DMS 273 treated with DMSO at 0.1 percent for 48 hours (cell line): ENCODE data around the gene TMEM39A.

Source experiments
- DNase-seq: peaks from one replicate; lab custom pipeline; 2025; lab: John Stamatoyannopoulos, UW

TMEM39A gene

DNA sequence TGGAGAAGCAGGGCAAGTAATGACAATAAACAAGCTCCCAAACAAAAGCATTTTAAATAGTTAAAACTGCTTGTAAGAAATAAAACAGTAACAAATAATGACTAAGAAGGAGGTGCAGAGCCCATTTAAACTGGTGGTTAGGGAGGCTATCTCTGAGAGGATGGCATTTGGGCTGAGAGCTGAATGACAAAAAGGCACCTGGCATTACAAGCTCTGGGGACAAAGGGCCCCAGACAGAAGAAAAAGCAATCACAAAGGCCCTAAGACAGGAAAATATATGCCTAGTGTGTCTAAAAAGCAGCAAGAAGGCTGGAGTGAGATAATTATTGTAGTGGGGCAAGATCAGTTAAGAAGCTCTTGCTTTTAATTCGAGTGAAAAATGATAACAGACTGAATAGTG lies 9.6 kb downstream of the TMEM39A start:
- DNase-seq: no peak

DNA sequence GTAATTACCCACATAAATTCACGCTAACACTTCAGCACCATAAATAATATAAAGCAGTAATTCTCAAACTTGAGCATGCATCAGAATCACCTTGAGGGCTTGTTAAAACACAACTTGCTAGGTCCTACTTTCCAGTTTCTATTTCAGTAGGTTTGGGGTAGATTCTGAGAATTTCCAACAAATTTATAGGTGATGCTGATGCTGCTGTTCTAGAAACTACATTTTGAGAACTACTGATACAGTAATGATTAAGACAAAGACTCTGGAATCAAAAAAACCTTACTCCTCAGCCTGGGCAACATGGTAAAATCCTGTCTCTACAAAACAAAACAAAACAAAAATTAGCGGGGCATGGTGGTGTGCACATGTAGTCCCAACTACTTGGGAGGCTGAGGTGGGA lies 18.8 kb downstream of the TMEM39A start:
- no peak for DNase-seq

DNA sequence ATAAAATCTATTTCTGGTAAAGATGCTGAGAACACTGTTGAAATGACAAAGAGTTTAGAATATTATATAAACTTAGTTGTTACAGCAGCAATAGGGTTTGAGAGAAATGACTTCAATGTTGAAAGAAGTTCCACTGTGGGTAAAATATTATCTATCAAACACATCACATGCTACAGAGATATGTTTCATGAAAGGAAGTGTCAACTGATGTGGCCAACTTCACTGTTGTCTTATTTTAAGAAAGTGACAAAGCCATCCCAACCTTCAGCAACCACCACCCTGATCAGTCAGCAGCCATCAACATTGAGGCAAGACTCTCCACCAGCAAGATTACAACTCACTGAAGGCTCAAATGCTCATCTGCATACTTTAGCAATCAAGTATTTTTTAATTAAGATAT lies 20.2 kb downstream of the TMEM39A start:
- DNase-seq: no peak

DNA sequence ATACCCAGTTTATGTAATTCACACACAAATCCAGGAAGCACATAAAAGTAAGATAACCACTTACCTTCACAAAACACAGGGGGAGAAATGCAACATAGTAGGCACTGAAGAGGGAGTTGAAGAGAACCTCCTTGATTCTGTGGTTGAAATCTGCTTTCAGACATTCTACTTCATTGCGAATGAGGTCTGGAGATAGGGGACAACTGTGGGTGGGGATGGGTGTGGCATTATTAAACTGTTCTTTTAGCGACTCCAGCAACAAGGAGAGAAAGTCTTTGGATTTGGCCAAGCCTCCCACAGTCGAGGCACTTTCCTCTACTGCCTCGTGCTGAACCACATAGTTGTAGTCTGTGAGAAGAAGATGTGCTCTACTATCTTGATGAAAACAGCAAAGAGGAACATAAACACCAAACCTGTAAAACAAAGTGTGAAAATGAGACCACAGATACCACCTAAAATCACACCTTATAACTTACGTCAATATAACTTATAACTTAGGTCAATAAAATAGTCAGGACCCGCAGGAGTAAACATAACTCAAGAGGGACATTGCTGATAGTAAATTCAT lies 25.6 kb downstream of the TMEM39A start:
- DNase-seq: no peak

DNA sequence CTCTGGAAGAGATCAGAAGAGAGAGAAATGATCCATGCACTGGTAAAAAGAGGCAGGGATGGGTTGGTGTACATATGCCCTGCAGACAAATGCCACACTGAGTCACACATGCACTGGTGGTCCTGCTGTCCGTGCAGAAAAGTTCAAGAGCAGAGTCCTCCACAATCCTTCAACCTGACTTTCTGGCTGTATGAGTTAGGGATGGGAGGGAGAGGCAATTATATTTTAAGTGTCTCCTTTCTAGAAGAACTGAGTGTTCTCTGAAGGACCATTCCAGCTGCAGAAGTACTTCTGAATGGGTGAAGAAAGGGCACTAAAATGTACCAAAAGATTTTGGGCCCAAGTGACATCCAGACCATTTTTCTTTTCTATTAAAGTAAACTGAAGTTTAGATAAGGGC lies 26.4 kb downstream of the TMEM39A start:
- DNase-seq: no peak

DNA sequence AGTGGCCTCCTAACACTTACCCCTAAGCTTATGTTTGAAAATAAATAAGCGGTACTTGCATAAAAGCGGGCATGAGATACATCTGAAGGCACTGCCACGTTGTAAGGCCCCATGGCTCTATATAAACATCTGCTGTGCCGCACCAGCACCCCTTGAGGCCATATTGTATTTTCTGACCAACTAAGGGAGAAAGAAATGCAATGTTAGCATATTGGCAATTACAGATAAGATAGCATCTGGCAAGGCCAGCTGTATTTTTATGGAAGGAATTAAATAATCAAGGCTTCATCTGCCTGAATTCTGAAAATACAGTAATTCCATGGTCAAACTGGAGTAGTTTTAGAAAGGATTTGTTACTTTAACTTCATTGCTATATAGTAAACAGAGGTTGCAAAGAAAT lies 28.7 kb downstream of the TMEM39A start:
- DNase-seq: peak; percentile 52

DNA sequence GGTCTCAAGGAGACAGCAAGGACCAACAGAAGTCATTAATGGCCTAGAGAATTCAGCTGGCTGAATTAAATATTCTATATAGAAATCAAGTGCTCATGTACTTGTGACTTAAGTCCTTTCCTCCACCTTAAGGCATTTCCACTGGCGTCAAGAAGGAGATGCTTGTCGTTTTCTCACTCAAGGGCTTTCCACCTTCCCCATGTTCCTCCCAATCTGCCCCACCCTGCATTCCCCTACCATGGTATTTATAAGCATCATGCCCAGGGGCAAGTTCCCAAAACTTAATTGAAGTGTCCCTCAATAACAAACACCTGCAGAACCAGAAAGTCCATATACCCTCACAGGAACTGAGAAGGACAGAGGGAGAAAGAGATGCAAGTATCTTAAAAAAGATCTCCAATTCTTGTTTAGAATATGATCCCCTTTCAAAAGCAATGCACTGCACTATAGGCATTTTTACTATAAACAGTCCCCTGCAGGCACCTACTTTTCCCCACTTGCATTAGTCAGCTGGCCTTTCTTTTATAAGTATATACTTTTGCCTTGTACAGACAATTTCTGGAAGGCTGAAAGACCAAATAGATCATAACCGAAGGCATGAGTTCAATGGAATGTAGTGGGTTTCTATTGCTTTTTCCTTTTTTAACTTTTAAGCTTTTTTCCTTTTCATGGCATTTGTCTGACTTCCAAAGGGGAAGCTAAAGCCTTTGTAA lies 29.6 kb downstream of the TMEM39A start:
- DNase-seq: no peak

DNA sequence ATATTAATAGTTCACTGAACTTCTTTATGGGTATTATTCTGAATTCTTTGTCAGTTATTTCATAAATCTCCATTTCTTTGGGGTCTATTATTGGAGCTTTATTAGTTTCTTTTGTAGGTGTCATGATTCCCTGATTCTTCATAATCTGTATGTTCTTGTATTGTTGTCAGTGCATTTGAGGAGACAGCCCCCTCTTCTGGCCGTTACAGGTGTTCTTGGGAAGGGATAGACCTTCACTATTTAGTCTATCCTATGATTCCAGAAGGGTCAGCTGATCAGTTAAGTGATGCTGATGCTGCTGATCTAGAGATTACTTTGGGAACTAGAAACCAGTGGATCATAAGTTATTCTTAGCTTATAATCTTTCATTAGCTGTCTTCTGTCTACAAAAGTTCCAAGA lies 34.9 kb downstream of the TMEM39A start:
- DNase-seq: no peak

DNA sequence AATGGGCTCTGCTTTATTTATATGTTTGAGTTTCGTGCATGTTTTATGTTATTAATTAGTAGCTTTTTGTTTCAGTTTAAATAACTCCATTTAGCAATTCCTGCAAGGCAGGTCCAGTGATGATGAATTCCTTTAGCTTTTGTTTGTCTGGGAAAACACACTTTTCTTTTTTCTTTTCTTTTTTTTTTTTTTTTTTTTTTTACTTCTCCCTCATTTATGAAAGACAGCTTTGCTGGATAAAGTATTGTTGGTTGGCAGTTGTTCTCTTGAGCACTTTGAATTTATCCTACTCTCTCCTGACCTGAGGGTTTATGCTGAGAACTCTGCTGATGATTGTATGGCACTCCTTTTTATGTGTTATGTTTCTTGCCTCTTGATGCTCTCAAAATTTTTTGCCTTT lies 35.7 kb downstream of the TMEM39A start:
- DNase-seq: no peak

DNA sequence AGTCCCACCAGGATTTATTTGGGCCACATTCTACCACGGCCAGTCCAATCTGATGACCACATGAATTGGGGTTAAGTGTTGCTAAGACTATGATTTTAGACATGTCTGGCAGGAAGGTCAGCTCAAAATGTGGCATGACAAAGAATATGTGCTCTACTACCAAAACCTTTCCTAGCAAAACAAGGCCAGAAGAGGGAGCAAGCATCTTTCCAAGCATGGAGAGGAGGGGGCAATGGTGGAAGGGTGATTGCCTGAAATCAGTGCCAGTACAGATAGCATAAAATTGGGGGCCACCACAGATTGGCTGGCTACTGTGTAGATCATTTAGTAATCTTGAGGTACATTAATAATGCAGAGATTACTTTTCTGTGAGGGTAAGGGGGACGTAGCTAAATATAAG lies 43.2 kb downstream of the TMEM39A start:
- peak; percentile 9 for DNase-seq

DNA sequence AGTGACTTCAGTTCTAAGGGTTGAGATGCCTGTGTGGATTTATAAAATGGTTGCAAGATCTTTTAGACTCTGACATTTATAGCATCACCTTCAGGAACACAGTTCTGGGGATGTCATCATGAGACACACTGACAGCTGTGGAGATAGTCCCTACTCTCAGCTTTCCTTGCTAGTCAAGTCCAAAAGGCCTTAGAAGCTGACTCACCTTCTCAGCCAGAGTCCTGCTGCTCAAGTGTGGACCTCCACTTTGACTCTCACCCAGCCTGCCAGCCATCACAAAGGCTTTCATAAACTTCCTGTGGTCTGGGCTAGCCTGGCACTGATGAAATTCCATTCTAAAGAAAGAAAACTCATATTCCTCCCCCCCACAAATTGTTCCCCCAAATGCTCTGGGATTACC lies 44.8 kb downstream of the TMEM39A start:
- DNase-seq: no peak

DNA sequence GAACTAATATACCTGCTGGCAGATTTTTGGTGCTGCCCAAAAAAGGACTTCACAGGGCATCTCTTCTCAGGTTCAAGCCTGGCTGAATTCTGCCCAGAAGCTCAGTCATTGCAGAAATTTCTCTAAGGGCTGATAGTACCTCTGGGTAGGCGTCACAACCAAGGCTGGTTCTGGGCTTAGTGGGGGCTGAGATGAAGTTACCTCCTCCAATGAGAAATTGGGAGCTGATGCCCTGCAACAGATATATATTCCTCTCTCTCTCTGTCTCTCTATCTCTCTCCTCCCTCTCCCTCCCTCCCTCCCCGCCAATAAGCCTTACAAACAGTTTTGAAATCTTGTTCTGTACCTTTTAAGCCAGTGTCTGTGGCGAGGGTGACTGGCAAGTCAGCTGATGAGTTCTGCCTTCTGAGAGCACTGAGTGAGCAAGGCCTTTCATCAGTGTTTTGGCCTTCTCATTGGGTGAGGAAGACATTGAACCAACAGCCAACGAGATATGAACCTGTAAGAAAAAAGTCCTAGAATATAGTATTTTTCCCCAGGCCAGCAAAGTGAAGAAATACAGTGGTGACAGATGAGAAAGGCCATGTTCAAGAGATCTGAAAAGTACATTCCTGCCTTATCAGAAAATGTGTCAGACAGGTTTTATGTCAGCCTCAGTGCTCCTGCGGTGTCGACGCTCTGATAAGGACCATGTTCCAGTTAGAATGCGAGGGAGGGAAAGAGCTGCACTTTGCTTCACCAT lies 45.5 kb downstream of the TMEM39A start:
- no peak for DNase-seq

DNA sequence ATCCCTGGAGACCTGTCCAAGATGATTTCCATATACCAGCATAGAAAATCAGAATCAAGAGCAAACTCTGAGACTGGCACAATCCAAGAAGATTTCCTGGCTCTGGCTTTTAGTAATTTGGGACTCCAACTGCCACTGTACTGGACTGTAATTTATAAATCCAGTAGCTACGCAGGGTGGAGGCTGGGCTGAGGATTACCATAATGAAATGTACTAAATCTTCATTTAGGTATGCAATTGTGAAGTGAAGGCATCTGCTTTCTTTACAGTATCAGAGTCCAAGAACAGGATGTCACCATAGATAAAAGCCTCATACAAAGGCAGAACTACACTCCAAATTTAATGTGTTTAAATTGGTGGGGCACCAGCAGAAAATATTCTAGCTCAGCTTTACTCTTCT lies 46.5 kb downstream of the TMEM39A start:
- no peak for DNase-seq

DNA sequence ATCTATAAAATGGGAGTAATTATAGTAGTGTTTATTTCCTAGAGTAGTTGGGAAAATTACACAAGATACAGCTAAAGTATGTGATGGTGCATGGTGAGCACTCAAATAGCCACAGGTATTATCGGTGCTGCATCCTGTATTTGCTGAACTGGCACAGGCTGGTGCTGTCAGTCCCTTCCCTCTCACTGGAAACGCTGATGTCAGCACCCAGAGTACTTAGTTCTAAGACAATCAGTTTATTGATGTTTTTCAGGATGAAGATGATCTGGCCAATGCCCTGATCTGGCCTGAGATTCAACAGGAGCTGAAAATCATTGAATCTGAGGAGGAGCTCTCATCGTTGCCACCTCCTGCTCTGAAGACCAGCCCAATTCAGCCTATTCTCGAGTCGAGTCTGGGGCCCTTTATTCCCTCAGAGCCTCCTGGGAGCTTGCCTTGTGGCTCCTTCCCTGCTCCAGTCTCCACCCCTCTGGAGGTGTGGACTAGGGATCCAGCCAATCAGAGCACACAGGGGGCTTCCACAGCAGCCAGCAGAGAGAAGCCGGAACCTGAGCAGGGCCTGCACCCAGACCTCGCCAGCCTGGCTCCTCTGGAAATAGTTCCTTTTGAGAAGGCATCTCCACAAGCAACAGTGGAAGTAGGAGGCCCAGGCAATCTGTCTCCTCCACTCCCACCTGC lies 49.7 kb downstream of the TMEM39A start:
- no peak for DNase-seq

DNA sequence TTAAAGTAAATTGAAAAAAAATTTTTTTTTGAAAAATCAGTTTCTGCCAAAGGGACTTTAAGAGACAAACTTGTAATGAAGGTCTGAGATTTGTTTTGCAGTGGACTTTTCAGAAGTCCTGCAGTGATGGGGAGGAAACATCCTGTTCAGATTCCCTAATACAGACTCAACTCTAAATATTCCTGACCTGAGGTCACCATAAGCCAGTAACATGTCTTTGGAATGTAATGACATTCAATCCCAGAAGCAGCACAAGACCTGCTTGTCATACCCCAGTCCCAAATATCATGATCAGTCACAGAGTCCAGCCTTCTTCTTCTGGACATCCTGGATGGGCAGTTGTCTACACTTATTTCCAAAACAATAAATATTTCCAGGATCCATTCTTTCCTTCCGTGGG lies 53.6 kb downstream of the TMEM39A start:
- DNase-seq: no peak

DNA sequence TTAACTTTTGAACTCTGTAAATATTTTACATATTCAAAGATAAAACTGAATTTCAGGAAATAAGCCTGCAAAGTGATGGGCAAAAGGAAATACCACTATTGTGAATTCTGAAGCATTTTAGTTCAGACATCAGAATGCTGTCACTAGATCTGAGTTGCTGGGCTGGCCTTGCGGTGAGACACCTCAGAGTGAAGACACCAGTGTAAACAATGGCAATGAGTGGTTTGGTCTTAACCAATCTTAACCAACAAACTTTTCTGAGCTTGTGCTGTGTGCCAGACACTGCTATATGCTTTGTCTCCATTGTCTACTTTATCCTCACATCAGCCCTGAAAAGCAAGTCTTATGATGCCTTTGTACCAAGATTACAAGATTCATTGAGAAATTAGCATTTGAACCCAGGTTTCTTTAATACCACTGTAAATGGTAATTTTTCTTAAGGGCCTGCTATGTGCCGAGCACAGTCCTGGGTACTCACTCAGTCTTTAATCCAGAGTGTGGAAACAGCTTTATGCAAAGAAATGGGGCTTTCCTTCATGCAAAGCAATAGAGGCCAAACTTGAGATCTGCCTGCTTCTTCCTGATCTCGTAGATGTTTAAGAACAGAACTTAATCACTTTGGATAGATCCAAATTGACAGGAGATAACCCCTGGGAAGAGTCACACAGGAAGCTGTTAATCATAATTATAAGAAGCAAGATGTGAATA lies 55.0 kb downstream of the TMEM39A start:
- no peak for DNase-seq

DNA sequence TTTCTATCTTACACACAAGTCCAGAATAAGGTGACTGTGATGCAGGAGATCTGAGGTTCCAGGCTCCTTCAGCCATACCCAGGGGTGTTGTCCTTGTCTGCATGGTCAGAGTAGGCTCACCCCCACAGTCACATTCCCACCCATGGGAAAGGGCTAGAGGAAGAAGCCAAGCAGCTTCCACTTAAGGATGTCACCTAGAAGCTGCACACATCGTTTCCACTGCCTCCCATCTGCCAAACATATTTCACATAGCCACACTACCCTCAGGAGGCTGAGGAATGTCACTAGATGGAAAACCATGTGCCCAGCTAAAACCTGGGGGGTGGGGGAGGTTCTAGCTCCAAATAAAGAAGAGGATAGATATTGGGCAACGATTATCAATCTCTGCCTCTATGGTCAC lies 58.1 kb downstream of the TMEM39A start:
- DNase-seq: no peak

DNA sequence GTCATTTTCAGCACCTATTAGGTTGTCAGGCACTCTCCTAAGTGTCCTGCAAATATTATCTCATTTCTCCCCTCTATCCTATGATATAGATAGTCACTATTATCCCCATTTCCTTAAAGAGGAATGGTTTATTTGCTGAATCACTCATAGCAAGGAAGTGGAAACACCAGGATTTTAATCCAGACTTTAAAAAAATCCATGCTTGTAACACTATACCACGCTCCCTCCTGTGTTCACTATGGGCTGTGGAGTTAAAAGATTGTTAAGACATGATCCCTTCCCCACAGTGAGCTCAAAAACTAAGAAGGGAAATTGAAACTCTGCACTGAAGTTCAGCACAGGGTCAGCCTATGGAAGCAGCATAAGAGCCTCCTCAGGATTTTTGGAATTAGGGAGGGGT lies 60.2 kb downstream of the TMEM39A start:
- DNase-seq: no peak

DNA sequence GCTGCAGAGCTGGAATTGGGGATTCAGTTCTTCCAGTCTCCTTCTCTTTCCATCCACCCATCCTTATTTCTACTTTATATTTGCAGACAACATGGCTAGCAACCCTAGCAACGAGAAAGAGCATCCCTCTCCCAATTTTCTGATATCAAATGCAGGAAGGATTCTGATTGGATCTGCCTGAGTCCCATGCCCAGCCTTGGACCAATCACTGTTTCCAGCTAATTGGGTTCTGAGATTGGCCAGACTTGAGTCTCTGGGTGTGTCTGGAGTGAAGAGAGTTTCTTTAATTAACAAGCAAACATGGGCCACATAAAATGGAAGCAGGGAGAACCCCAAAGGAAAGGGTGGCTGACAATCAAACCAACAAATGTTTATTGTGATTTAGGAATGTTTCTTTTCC lies 60.6 kb downstream of the TMEM39A start:
- DNase-seq: no peak

DNA sequence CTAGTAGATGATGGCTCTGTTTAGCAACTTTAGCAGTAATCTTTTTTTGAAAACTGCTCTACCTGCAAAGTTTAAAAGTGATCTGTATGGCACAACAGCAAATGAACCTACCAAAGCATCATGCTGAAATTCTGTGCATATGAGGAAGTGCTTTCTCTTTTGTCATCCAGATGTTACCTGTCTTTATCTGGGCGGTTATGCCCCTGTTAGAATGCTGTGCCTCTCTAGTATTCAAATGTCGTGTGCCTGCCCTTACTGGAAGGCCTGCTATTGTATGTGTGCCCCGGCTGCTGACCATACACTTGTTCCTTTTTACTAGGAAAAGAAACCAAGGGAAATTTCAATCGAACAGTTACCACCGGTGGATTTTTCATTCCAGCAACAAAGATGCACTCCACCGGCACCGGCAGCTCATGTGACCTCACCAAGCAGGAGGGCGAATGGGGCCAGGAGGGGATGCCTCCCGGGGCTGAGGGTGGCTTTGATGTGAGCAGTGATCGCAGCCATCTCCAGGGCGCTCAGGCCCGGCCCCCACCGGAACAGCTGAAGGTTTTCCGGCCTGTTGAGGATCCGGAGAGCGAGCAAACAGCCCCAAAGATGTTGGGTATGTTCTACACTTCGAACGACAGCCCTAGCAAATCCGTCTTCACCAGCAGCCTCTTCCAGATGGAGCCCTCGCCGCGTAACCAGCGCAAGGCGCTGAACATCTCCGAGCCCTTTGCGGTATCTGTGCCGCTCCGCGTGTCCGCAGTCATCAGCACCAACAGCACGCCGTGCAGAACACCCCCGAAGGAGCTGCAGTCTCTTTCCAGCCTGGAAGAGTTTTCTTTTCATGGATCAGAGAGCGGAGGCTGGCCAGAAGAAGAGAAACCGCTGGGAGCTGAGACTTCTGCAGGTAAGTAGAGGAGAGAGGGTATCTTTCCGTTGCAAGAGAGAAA lies 61.6 kb downstream of the TMEM39A start:
- DNase-seq: no peak

DNA sequence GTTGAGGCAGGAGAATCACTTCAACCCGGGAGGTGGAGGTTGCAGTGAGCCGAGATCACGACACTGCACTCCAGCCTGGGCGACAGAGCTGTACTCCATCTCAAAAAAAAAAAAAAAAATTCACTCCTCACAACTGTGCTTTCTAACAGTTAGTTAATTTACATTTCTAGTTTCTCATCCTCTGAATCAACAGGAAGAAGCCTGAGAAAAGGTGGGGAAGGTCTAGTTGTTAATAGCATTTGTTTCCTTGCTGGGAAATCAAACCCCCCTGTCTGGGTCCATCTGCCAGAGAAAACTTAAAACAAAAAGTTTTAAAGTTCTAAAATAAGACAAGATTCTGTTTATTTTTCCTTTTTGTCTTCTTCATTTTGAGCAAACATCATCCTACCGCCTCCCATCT lies 62.3 kb downstream of the TMEM39A start:
- no peak for DNase-seq
